ENCODE results near the gene ADCK1. TPM values are rescaled to one million over a fixed set of nuclear protein-coding genes. Genes with fewer than 3 reads are reported as not detected.
"Not testable (repeated sequence)": the region's sequence is repeated elsewhere in the genome, so short reads cannot be mapped to it uniquely, and the experiment has no call there.

The ADCK1 gene
- total RNA-seq, 1 experiment from 2014 or later = 5.7 TPM

DNA sequence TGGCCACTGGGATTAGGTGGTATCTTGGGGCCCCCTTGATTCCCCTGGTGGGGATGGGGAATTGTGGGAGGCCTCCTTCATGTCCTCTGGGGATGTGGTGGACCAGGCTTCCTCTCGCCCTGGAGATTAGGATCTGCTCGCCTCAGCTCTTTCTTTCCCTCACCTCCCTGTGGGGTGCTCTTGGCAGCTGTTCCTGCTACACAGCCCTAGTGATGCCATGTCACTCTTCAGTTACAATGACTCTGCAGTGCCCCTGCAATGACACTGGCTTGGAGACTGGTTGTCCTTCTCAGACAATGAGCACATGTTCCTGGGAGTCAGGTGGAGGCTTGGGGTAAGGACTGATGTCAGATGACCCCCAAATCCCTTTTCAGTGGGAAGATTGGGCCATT, 83.9 kb downstream of the ADCK1 start:
- ATAC-seq (no peak), DNase-seq (no peak)
- H4K20me1 ChIP-seq (ENCODE audit: low read length) = no peaks in the 10 kb centered on the region
- no peaks in the 10 kb centered on the region for H3K9me3 ChIP-seq (ENCODE audit: low read length)
- ChIA-PET CTCF (no interaction called here), POLR2A (ENCODE audit: unreplicated experiment) (no interaction called here)
- no peak overlapping the region for H3K4me3 ChIP-seq (ENCODE audit: low read length)
- H3K27me3 ChIP-seq (ENCODE audit: low read length) = no peaks in the 10 kb centered on the region
- H2AFZ ChIP-seq (ENCODE audit: low read length) = no peak overlapping the region
- intact Hi-C loops (cut with micrococcal nuclease) = no loop called here
- no peak overlapping the region for H3K27ac ChIP-seq (ENCODE audit: low read length)
- no peak overlapping the region for H3K9ac ChIP-seq (ENCODE audit: low read length)
- H3K79me2 ChIP-seq (ENCODE audit: low read length) = no peaks in the 10 kb centered on the region
- H3K4me2 ChIP-seq (ENCODE audit: low read length) = no peak overlapping the region
- no peaks in the 10 kb centered on the region; the same call in 1 of the 2 replicates for H3K36me3 ChIP-seq (ENCODE audit: low read depth, low read length)
- no peaks in the 10 kb centered on the region for H3F3A ChIP-seq (ENCODE audit: low read length, unreplicated experiment)
- no TSS peak for BruUV-seq (replicated peaks)
- H3K4me1 ChIP-seq (ENCODE audit: insufficient read depth, low read length) = no peaks in the 10 kb centered on the region
- TF ChIP-seq EZH2phosphoT487 (IDR thresholded peaks at IDR 0.05; ENCODE audit: borderline replicate concordance, low read length) = no peak
- TF ChIP-seq EZH2 (IDR thresholded peaks at IDR 0.05; ENCODE audit: low read length, unreplicated experiment) = no peak
- TF ChIP-seq, protein P1, sequence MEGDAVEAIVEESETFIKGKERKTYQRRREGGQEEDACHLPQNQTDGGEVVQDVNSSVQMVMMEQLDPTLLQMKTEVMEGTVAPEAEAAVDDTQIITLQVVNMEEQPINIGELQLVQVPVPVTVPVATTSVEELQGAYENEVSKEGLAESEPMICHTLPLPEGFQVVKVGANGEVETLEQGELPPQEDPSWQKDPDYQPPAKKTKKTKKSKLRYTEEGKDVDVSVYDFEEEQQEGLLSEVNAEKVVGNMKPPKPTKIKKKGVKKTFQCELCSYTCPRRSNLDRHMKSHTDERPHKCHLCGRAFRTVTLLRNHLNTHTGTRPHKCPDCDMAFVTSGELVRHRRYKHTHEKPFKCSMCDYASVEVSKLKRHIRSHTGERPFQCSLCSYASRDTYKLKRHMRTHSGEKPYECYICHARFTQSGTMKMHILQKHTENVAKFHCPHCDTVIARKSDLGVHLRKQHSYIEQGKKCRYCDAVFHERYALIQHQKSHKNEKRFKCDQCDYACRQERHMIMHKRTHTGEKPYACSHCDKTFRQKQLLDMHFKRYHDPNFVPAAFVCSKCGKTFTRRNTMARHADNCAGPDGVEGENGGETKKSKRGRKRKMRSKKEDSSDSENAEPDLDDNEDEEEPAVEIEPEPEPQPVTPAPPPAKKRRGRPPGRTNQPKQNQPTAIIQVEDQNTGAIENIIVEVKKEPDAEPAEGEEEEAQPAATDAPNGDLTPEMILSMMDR (conservative IDR thresholded peaks at IDR 0.05; ENCODE audit: low read depth, low read length) = no peak
- no peaks in the 10 kb centered on the region for H3K9me2 ChIP-seq (replicated peaks; ENCODE audit: low read length)

DNA sequence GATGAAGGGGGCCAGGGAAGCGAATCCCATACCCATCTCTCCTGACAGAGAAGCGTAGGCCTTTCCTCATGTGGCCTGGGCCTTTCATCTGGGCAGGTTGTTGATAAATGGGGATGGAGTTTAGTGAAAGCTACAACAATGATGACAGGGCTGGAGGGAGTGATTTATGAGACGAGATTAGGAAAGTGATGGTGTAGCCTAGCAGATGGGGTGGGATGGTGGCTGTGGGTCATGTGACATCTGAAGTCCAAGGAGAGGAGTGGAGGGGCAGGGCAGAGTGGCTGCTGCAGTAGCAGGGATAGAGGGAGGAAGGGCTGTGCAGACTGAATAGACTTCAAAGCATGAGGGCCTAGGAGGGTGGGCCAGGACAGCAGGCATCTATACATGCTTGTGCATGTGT, 85.5 kb downstream of the ADCK1 start:
- no TSS peak for BruUV-seq (replicated peaks)
- Histone ChIP-seq H3K4me2 (ENCODE audit: low read length) (no peak overlapping the region), H3F3A (ENCODE audit: low read length, unreplicated experiment) (no peaks in the 10 kb centered on the region), H3K27me3 (ENCODE audit: low read length) (no peaks in the 10 kb centered on the region), H3K79me2 (ENCODE audit: low read length) (no peaks in the 10 kb centered on the region), H3K9me3 (ENCODE audit: low read length) (no peaks in the 10 kb centered on the region), H4K20me1 (ENCODE audit: low read length) (no peaks in the 10 kb centered on the region), H3K4me3 (ENCODE audit: low read length) (no peak overlapping the region), H3K9ac (ENCODE audit: low read length) (no peak overlapping the region), H3K36me3 (ENCODE audit: low read depth, low read length) (no peaks in the 10 kb centered on the region; the same call in 1 of the 2 replicates), H3K27ac (ENCODE audit: low read length) (no peak overlapping the region), H3K9me2 (replicated peaks; ENCODE audit: low read length) (no peaks in the 10 kb centered on the region), H3K4me1 (ENCODE audit: insufficient read depth, low read length) (no peaks in the 10 kb centered on the region), H2AFZ (ENCODE audit: low read length) (no peak overlapping the region)
- DNase-seq (no peak), ATAC-seq (no peak)
- TF ChIP-seq, protein P1 (conservative IDR thresholded peaks at IDR 0.05; ENCODE audit: low read depth, low read length) = no peak
- TF ChIP-seq EZH2 (IDR thresholded peaks at IDR 0.05; ENCODE audit: low read length, unreplicated experiment) (no peak), EZH2phosphoT487 (IDR thresholded peaks at IDR 0.05; ENCODE audit: borderline replicate concordance, low read length) (no peak)
- intact Hi-C loops (cut with micrococcal nuclease) = no loop called here
- CTCF ChIA-PET = no interaction called here
- POLR2A ChIA-PET (ENCODE audit: unreplicated experiment) = no interaction called here

- no peak overlapping the region for H3K27ac ChIP-seq (ENCODE audit: low read length)
- no peaks in the 10 kb centered on the region for H3K9me2 ChIP-seq (replicated peaks; ENCODE audit: low read length)
- H4K20me1 ChIP-seq (ENCODE audit: low read length) = no peaks in the 10 kb centered on the region
- no peak overlapping the region for H3K4me3 ChIP-seq (ENCODE audit: low read length)
- CTCF ChIA-PET = no interaction called here
- no peaks in the 10 kb centered on the region for H3K27me3 ChIP-seq (ENCODE audit: low read length)
- no peaks in the 10 kb centered on the region for H3K79me2 ChIP-seq (ENCODE audit: low read length)
- H3K9ac ChIP-seq (ENCODE audit: low read length) = no peak overlapping the region
- no peaks in the 10 kb centered on the region; the same call in 1 of the 2 replicates for H3K36me3 ChIP-seq (ENCODE audit: low read depth, low read length)
- POLR2A ChIA-PET (ENCODE audit: unreplicated experiment) = no interaction called here
- H3F3A ChIP-seq (ENCODE audit: low read length, unreplicated experiment) = no peaks in the 10 kb centered on the region
- H3K9me3 ChIP-seq (ENCODE audit: low read length) = no peaks in the 10 kb centered on the region
- DNase-seq (no peak), ATAC-seq (no peak)
- no peak overlapping the region for H2AFZ ChIP-seq (ENCODE audit: low read length)
- BruUV-seq (replicated peaks) = no TSS peak
- no peak overlapping the region for H3K4me2 ChIP-seq (ENCODE audit: low read length)
- TF ChIP-seq EZH2 (IDR thresholded peaks at IDR 0.05; ENCODE audit: low read length, unreplicated experiment) (no peak), EZH2phosphoT487 (IDR thresholded peaks at IDR 0.05; ENCODE audit: borderline replicate concordance, low read length) (no peak)
- TF ChIP-seq, protein P1 (conservative IDR thresholded peaks at IDR 0.05; ENCODE audit: low read depth, low read length) = no peak
- no peaks in the 10 kb centered on the region for H3K4me1 ChIP-seq (ENCODE audit: insufficient read depth, low read length)
- intact Hi-C loops (cut with micrococcal nuclease) = no loop called here
These were observed 86.1 kb downstream of the ADCK1 start for GRCh38 chr14:77886010-77886409.

DNA sequence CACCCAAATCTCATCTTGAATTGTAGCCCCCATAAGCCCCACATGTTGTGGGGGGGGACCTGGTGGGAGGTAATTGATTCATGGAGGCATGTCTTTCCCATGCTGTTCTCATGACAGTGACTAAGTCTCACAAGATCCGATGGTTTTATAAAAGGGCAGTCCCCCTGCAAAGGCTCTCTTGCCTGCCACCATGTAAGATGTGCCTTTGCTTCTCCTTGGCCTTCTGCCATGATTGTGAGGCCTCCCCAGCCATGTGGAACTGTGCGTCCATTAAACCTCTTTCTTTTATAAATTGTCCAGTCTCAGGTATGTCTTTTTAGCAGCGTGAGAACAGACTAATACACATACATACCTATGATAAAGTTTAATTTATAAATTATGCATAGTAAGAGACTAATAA, 89.0 kb downstream of the ADCK1 start:
- H3K4me2 ChIP-seq (ENCODE audit: low read length); H3K79me2 ChIP-seq (ENCODE audit: low read length); H3K9me3 ChIP-seq (ENCODE audit: low read length); H3K9ac ChIP-seq (ENCODE audit: low read length); H3K4me1 ChIP-seq (ENCODE audit: insufficient read depth, low read length); H3F3A ChIP-seq (ENCODE audit: low read length, unreplicated experiment); CTCF ChIA-PET; H4K20me1 ChIP-seq (ENCODE audit: low read length); H3K27me3 ChIP-seq (ENCODE audit: low read length); DNase-seq; intact Hi-C loops (cut with micrococcal nuclease); H2AFZ ChIP-seq (ENCODE audit: low read length); ATAC-seq; H3K4me3 ChIP-seq (ENCODE audit: low read length); H3K27ac ChIP-seq (ENCODE audit: low read length); POLR2A ChIA-PET (ENCODE audit: unreplicated experiment); BruUV-seq (replicated peaks); H3K36me3 ChIP-seq (ENCODE audit: low read depth, low read length); H3K9me2 ChIP-seq (replicated peaks; ENCODE audit: low read length): not testable (repeated sequence)
